ENCODE results near the gene NMNAT2. TPM values are rescaled to one million over a fixed set of nuclear protein-coding genes. Genes with fewer than 3 reads are reported as not detected.

NMNAT2 gene
- total and polyA plus RNA-seq, 3 experiments from 2014 or later, result not detected

DNA sequence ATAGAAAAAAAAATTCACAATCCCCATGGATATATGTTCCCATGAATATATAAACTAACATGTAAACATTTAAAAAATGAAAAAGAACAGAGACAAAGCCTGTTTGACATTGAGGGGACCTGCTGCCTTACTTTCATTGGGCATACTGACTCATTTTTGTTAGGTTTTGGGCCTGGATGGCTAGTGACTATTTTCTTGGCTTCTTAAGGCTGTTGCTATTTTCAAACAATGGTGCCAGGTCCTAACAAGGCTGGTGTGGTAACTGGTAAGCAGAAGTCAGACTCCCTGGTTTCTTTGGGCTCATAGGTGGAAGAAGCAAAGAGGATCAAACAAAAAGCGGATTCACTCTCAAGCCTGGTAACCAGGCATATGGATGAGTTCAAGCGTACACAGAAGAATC is 181.1 kb downstream of the NMNAT2 start:
- no peak overlapping the region for H3K27ac Mint-ChIP-seq
- CTCF ChIA-PET, result no interaction called here

DNA sequence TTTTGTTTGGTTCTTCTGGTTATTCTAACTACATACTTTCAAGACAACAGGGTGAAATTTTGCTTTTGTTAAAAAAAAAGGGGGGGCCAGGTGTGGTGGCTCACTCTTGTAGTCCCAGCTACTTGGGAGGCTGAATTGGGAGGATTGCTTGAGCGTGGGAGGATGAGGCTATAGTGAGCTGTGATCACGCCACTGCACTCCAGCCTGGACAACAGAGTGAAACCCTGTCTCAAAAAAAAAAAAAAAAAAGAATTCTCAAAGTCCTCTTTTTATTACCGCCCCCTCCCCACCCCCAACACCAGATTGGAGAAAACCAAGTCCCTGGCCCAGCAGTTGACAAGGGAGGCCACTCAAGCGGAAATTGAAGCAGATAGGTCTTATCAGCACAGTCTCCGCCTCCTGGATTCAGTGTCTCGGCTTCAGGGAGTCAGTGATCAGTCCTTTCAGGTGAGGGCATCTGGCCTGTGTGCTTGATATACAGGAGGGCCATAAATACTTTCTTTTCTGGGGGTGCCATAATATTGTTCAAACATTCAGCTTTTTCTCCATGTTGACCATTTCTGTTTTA is 181.9 kb downstream of the NMNAT2 start:
- Mint-ChIP-seq H3K4me3 (no peak overlapping the region), H3K4me1 (no peaks in the 10 kb centered on the region), H3K27ac (no peak overlapping the region), H3K9me3 (no peaks in the 10 kb centered on the region), H3K36me3 (no peaks in the 10 kb centered on the region), H3K27me3 (peaks cover 8 to 18% of the 10 kb centered on the region in 2 donors)
- no peak overlapping the region for H3K4me3 ChIP-seq (ENCODE audit: low read length)
- ChIA-PET POLR2A (no interaction called here), CTCF (no interaction called here)
- H3K27ac ChIP-seq (ENCODE audit: low read depth, low read length), result no peak overlapping the region
- H3K27me3 ChIP-seq (ENCODE audit: insufficient read depth, low read length, poor library complexity, severe bottlenecking), result no peaks in the 10 kb centered on the region
- H3K4me1 ChIP-seq (ENCODE audit: insufficient read depth, low read length), result no peaks in the 10 kb centered on the region
- no peak for DNase-seq
- no peaks in the 10 kb centered on the region for H3K36me3 ChIP-seq (ENCODE audit: insufficient read depth, low read length)
- H3K9me3 ChIP-seq (ENCODE audit: low read length), result no peaks in the 10 kb centered on the region

More for the DNA sequence above, 181.1 kb downstream of the NMNAT2 start:
- Mint-ChIP-seq H3K4me3 (no peak overlapping the region), H3K36me3 (no peaks in the 10 kb centered on the region), H3K27me3 (peaks cover 8 to 18% of the 10 kb centered on the region in 2 donors), H3K9me3 (no peaks in the 10 kb centered on the region), H3K4me1 (no peaks in the 10 kb centered on the region)
- no peak for DNase-seq
- Histone ChIP-seq H3K27ac (ENCODE audit: low read depth, low read length) (no peak overlapping the region), H3K4me3 (ENCODE audit: low read length) (no peak overlapping the region), H3K27me3 (ENCODE audit: insufficient read depth, low read length, poor library complexity, severe bottlenecking) (no peaks in the 10 kb centered on the region), H3K4me1 (ENCODE audit: insufficient read depth, low read length) (no peaks in the 10 kb centered on the region), H3K36me3 (ENCODE audit: insufficient read depth, low read length) (no peaks in the 10 kb centered on the region), H3K9me3 (ENCODE audit: low read length) (no peaks in the 10 kb centered on the region)
- POLR2A ChIA-PET, result no interaction called here

DNA sequence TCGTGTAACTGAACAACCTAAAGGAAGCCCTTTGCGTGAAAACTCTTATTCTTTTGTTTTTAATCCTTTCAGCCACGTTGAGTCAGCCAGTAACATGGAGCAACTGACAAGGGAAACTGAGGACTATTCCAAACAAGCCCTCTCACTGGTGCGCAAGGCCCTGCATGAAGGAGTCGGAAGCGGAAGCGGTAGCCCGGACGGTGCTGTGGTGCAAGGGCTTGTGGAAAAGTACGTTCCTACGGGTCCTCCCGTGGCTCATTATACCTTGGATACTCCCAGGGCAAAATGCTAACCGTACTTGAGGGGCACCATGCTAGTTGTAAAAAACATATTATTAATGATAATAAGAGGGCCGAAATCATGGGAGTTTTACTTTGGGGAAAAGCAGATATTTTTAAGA is 182.7 kb downstream of the NMNAT2 start:
- Mint-ChIP-seq H3K4me3 (no peak overlapping the region), H3K36me3 (no peaks in the 10 kb centered on the region), H3K27me3 (peaks cover 8 to 16% of the 10 kb centered on the region in 2 donors), H3K27ac (no peak overlapping the region), H3K9me3 (no peaks in the 10 kb centered on the region), H3K4me1 (no peaks in the 10 kb centered on the region)
- Histone ChIP-seq H3K27me3 (ENCODE audit: insufficient read depth, low read length, poor library complexity, severe bottlenecking) (no peaks in the 10 kb centered on the region), H3K4me1 (ENCODE audit: insufficient read depth, low read length) (no peaks in the 10 kb centered on the region), H3K36me3 (ENCODE audit: insufficient read depth, low read length) (no peaks in the 10 kb centered on the region), H3K9me3 (ENCODE audit: low read length) (no peaks in the 10 kb centered on the region), H3K27ac (ENCODE audit: low read depth, low read length) (no peak overlapping the region), H3K4me3 (ENCODE audit: low read length) (no peak overlapping the region)
- CTCF ChIA-PET, result interaction anchor here (1.0 kb wide), 1 partner anchor 31 kb away, joined by 3 read pairs; no protein-coding TSS in a partner anchor
- POLR2A ChIA-PET, result no interaction called here
- no peak for DNase-seq

- H3K9me3 Mint-ChIP-seq, result no peaks in the 10 kb centered on the region
- no peaks in the 10 kb centered on the region for H3K36me3 Mint-ChIP-seq
- no peaks in the 10 kb centered on the region for H3K36me3 ChIP-seq (ENCODE audit: insufficient read depth, low read length)
- H3K27ac ChIP-seq (ENCODE audit: low read depth, low read length), result no peak overlapping the region
- no peaks in the 10 kb centered on the region for H3K27me3 ChIP-seq (ENCODE audit: insufficient read depth, low read length, poor library complexity, severe bottlenecking)
- no peak overlapping the region for H3K27ac Mint-ChIP-seq
- peaks cover 7 to 10% of the 10 kb centered on the region in 2 donors for H3K27me3 Mint-ChIP-seq
- ChIA-PET POLR2A (no interaction called here), CTCF (interaction anchor here (1.0 kb wide), 1 partner anchor 30 kb away, joined by 3 read pairs; no protein-coding TSS in a partner anchor)
- H3K4me3 ChIP-seq (ENCODE audit: low read length), result no peak overlapping the region
- no peaks in the 10 kb centered on the region for H3K4me1 ChIP-seq (ENCODE audit: insufficient read depth, low read length)
- H3K9me3 ChIP-seq (ENCODE audit: low read length), result no peaks in the 10 kb centered on the region
- no peak for DNase-seq
- H3K4me1 Mint-ChIP-seq, result no peaks in the 10 kb centered on the region
- no peak overlapping the region for H3K4me3 Mint-ChIP-seq
Observed at GRCh38 chr1:183234660-183235476, 183.3 kb downstream of the NMNAT2 start.

DNA sequence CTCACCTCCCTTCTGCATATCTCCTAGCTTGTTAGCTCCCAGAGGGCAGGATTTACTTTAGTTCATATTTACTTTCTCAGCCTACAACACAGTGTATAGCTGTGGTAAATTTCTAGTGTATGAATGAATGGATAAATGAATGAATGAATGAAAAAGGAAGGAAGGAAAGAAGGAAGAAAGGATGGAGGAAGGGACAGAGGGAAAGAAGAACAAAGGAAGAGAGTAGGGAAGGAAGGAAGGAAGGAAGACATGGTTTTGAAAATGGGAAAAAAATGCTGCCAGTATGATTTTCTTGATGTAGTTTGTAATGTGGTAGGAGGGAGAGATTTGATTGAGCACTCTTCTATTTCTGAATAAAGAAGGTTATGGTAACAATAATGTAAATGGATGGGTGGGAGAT is 185.1 kb downstream of the NMNAT2 start:
- Mint-ChIP-seq H3K4me1 (no peaks in the 10 kb centered on the region), H3K36me3 (no peaks in the 10 kb centered on the region), H3K4me3 (no peak overlapping the region), H3K27me3 (peaks cover 7 to 8% of the 10 kb centered on the region in 2 donors), H3K27ac (no peak overlapping the region), H3K9me3 (no peaks in the 10 kb centered on the region)
- ChIA-PET CTCF (no interaction called here), POLR2A (no interaction called here)
- Histone ChIP-seq H3K4me3 (ENCODE audit: low read length) (no peak overlapping the region), H3K27me3 (ENCODE audit: insufficient read depth, low read length, poor library complexity, severe bottlenecking) (no peaks in the 10 kb centered on the region), H3K27ac (ENCODE audit: low read depth, low read length) (no peak overlapping the region), H3K9me3 (ENCODE audit: low read length) (no peaks in the 10 kb centered on the region), H3K4me1 (ENCODE audit: insufficient read depth, low read length) (no peaks in the 10 kb centered on the region), H3K36me3 (ENCODE audit: insufficient read depth, low read length) (no peaks in the 10 kb centered on the region)
- no peak for DNase-seq

- DNase-seq, result no peak
- Mint-ChIP-seq H3K27ac (no peak overlapping the region), H3K27me3 (peaks cover 5 to 13% of the 10 kb centered on the region in 2 donors), H3K4me1 (no peaks in the 10 kb centered on the region), H3K9me3 (no peaks in the 10 kb centered on the region), H3K36me3 (no peaks in the 10 kb centered on the region), H3K4me3 (no peak overlapping the region)
- Histone ChIP-seq H3K9me3 (ENCODE audit: low read length) (no peaks in the 10 kb centered on the region), H3K36me3 (ENCODE audit: insufficient read depth, low read length) (no peaks in the 10 kb centered on the region), H3K27me3 (ENCODE audit: insufficient read depth, low read length, poor library complexity, severe bottlenecking) (no peaks in the 10 kb centered on the region), H3K4me3 (ENCODE audit: low read length) (no peak overlapping the region), H3K27ac (ENCODE audit: low read depth, low read length) (no peak overlapping the region), H3K4me1 (ENCODE audit: insufficient read depth, low read length) (no peaks in the 10 kb centered on the region)
- ChIA-PET POLR2A (no interaction called here), CTCF (no interaction called here)
Observed at GRCh38 chr1:183231545-183231944, 186.6 kb downstream of the NMNAT2 start.

GRCh38 chr1:183230413-183230812 is 187.8 kb downstream of the NMNAT2 start:
- Histone ChIP-seq H3K36me3 (ENCODE audit: insufficient read depth, low read length) (no peaks in the 10 kb centered on the region), H3K4me1 (ENCODE audit: insufficient read depth, low read length) (no peaks in the 10 kb centered on the region), H3K9me3 (ENCODE audit: low read length) (no peaks in the 10 kb centered on the region), H3K4me3 (ENCODE audit: low read length) (no peak overlapping the region), H3K27ac (ENCODE audit: low read depth, low read length) (no peak overlapping the region), H3K27me3 (ENCODE audit: insufficient read depth, low read length, poor library complexity, severe bottlenecking) (no peaks in the 10 kb centered on the region)
- H3K27me3 Mint-ChIP-seq, result peaks cover 1 to 8% of the 10 kb centered on the region in 2 donors
- H3K4me1 Mint-ChIP-seq, result no peaks in the 10 kb centered on the region
- no peaks in the 10 kb centered on the region for H3K36me3 Mint-ChIP-seq
- ChIA-PET CTCF (no interaction called here), POLR2A (no interaction called here)
- H3K4me3 Mint-ChIP-seq, result no peak overlapping the region
- no peak for DNase-seq
- H3K9me3 Mint-ChIP-seq, result no peaks in the 10 kb centered on the region
- no peak overlapping the region for H3K27ac Mint-ChIP-seq

DNA sequence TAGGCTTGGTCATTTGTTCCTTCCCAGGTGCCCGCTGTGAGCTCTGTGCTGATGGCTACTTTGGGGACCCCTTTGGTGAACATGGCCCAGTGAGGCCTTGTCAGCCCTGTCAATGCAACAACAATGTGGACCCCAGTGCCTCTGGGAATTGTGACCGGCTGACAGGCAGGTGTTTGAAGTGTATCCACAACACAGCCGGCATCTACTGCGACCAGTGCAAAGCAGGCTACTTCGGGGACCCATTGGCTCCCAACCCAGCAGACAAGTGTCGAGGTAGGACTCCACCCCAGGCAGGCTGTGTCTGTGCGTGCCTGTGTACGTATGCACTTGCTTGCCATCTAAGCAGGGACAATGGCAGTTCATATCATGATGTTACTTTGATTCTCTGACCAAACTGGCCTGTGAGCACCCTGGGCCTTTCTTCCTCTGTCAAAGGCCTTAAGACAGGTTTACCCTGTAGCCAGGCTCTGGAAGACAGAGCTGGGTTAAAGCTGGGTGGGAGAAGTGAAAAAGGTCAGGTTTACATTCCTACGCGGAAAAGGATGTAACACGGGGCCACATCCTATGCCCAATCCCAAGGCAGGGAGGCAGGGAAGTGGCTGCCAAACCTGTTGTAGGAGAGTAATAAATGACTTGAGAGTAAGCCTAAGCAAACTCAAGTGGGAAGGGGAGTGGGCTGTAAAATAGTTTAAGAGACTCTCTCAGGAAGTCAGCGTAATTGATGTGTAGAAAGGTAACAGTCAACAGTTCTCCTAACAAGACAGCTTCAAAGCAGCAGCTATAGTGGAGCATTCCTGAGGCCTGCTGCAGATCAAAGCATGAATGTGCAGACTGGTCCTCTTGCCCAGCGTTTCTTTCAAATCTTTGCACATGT is 189.6 kb downstream of the NMNAT2 start:
- DNase-seq, result no peak
- no peaks in the 10 kb centered on the region for H3K9me3 ChIP-seq (ENCODE audit: low read length)
- Mint-ChIP-seq H3K4me3 (no peak overlapping the region), H3K36me3 (no peaks in the 10 kb centered on the region), H3K27me3 (peaks cover 0 to 6% of the 10 kb centered on the region in 2 donors), H3K9me3 (no peaks in the 10 kb centered on the region), H3K27ac (no peak overlapping the region), H3K4me1 (no peaks in the 10 kb centered on the region)
- ChIA-PET CTCF (no interaction called here), POLR2A (no interaction called here)
- no peaks in the 10 kb centered on the region for H3K36me3 ChIP-seq (ENCODE audit: insufficient read depth, low read length)
- no peak overlapping the region for H3K27ac ChIP-seq (ENCODE audit: low read depth, low read length)
- H3K27me3 ChIP-seq (ENCODE audit: insufficient read depth, low read length, poor library complexity, severe bottlenecking), result no peaks in the 10 kb centered on the region
- H3K4me1 ChIP-seq (ENCODE audit: insufficient read depth, low read length), result no peaks in the 10 kb centered on the region
- no peak overlapping the region for H3K4me3 ChIP-seq (ENCODE audit: low read length)

Data from CD8-positive, alpha-beta memory T cell (primary cell).